Large intestine (tissue), 3 donors: ENCODE data around the gene PLGRKT. TPM values are rescaled to one million over a fixed set of nuclear protein-coding genes. Genes with fewer than 3 reads are reported as not detected.

Experiments
- DNase-seq, 2 donors: peaks; one replicate each; pipeline versions ENCODE4 v3.0.0 to v3.0.0-alpha.2; 2013
- H3K27ac ChIP-seq: one replicate; pipeline ENCODE4 v1.5.1; 2013; ENCODE audit warnings: low read length
- H3K27me3 ChIP-seq: 2 replicates; pipeline ENCODE4 v1.6.1; 2013; ENCODE audit warnings: low read length; ENCODE audit not compliant: control insufficient read depth, insufficient read depth
- H3K36me3 ChIP-seq: 2 replicates; pipeline ENCODE4 v1.6.1; 2013; ENCODE audit warnings: low read length; ENCODE audit not compliant: control insufficient read depth, insufficient read depth
- H3K4me1 ChIP-seq: one replicate; pipeline ENCODE4 v1.6.1; 2013; ENCODE audit warnings: low read length; ENCODE audit not compliant: control insufficient read depth, insufficient read depth
- H3K4me3 ChIP-seq: one replicate; pipeline ENCODE4 v1.5.1; 2013; ENCODE audit warnings: low read length
- H3K9me3 ChIP-seq: one replicate; pipeline ENCODE4 v1.6.1; 2013; ENCODE audit warnings: mild to moderate bottlenecking, low read depth, low read length, moderate library complexity; ENCODE audit not compliant: control insufficient read depth
- WGBS: methylation state at CpG from one replicate; pipeline ENCODE4 v1.1.5; 2013; ENCODE audit warnings: low lambda C conversion rate; ENCODE audit not compliant: insufficient coverage; 5-methylcytosine and 5-hydroxymethylcytosine counted together
- polyA plus RNA-seq: library from polyadenylated mRNA; unstranded; fragments of 120-200 nt; gene quantifications from one replicate; pipeline ENCODE4 v1.2.1, GENCODE V29; 2013

The PLGRKT gene
- polyA plus RNA-seq, 1 donor = 30.8 TPM

DNA sequence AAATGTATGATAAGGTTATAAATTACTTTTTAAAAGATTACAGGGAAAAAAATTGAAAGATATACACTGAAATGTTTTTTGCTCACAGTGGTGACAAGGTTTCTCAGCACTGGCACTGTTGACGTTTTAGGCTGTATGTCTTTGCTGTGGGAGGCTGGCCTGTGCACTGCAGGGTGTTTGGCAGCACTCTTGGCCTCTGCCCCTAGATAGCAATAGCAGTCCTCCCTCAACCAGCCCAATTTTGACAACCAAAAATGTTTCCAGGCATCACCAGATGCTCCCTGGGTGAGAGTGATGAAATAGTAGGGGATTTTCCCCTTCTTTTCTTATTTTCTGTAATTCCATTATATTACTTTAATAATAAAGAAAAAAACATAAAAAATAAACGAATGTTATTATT is 15.9 kb upstream of the PLGRKT start:
- Histone ChIP-seq H3K27me3 (no peaks in the 10 kb centered on the region), H3K9me3 (no peaks in the 10 kb centered on the region), H3K4me3 (no peak overlapping the region), H3K4me1 (peaks cover 2% of the 10 kb centered on the region), H3K36me3 (no peaks in the 10 kb centered on the region), H3K27ac (no peak overlapping the region)
- WGBS = 71% methylated on average over 1 of the region's 2 CpGs
- DNase-seq = no peak

DNA sequence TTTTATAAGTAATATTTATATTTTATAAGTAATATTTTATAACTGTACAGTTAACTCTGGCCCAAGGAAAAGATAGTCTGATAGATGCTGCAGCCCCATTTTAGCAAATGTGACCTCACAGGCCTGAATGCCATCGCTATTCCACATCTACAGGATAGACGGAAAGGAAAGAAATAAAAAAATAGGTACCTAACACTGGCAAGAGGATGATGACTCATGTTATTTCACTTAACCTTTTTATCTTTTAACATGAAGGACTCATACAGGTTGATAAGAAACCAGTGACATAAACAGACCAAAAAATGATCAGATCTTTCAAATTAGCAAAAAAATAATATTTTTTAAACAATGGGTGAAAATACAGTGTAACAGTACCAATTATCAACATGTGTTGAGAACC is 15.3 kb upstream of the PLGRKT start:
- Histone ChIP-seq H3K4me1 (peaks cover 2% of the 10 kb centered on the region), H3K9me3 (no peaks in the 10 kb centered on the region), H3K4me3 (no peak overlapping the region), H3K27ac (no peak overlapping the region), H3K27me3 (no peaks in the 10 kb centered on the region), H3K36me3 (no peaks in the 10 kb centered on the region)
- WGBS = no CpG with 5 or more reads among the region's 2 CpGs
- DNase-seq = no peak

DNA sequence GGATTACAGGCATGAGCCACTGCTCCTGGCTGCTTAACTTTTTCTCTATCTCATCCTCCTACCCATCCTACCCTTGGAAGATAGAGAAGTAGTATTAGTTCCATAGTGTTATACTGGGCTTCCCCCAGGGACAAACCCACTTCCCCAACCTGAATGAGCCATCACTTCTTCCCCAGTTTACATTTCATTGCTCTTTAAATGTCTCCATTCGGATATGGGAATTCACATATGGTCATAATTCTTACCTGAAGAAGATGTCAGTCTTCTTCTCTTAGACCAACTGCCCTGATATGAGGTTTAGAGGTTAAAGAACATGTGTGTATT is 14.5 kb upstream of the PLGRKT start:
- no peaks in the 10 kb centered on the region for H3K27me3 ChIP-seq
- H3K4me3 ChIP-seq = no peak overlapping the region
- peaks cover 2% of the 10 kb centered on the region for H3K4me1 ChIP-seq
- H3K36me3 ChIP-seq = no peaks in the 10 kb centered on the region
- no peak for DNase-seq
- no peaks in the 10 kb centered on the region for H3K9me3 ChIP-seq
- no CpG with 5 or more reads among the region's 1 CpG for WGBS
- no peak overlapping the region for H3K27ac ChIP-seq

DNA sequence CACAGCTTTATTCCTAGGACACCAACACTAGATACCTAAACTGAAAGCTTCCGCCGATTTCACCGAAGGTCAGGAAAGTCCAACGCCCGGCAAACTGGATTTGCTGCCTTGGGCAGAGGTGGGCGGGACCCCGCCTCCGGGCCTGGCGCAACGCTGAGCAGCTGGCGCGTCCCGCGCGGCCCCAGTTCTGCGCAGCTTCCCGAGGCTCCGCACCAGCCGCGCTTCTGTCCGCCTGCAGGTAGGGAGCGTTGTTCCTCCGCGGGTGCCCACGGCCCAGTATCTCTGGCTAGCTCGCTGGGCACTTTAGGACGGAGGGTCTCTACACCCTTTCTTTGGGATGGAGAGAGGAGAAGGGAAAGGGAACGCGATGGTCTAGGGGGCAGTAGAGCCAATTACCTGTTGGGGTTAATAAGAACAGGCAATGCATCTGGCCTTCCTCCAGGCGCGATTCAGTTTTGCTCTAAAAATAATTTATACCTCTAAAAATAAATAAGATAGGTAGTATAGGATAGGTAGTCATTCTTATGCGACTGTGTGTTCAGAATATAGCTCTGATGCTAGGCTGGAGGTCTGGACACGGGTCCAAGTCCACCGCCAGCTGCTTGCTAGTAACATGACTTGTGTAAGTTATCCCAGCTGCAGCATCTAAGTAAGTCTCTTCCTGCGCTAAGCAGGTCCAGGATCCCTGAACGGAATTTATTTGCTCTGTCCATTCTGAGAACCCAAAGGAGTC is 12.8 kb upstream of the PLGRKT start, which contains the start of gene CD274:
Gene CD274, plus strand, starts transcription at position 184 of the 733 bp plus-strand sequence. CDS start 5,572 bp downstream, outside the sequence.
- Histone ChIP-seq H3K27ac (peak within 1 kb of the TSS; percentile 88), H3K27me3 (no peaks in the 10 kb centered on the region), H3K36me3 (no peaks in the 10 kb centered on the region), H3K4me3 (peak within 1 kb of the TSS; percentile 62), H3K9me3 (no peaks in the 10 kb centered on the region), H3K4me1 (peaks cover 2% of the 10 kb centered on the region)
- WGBS = 13% methylated on average over 3 of the region's 36 CpGs
- DNase-seq = peak; percentile 94 to 98

DNA sequence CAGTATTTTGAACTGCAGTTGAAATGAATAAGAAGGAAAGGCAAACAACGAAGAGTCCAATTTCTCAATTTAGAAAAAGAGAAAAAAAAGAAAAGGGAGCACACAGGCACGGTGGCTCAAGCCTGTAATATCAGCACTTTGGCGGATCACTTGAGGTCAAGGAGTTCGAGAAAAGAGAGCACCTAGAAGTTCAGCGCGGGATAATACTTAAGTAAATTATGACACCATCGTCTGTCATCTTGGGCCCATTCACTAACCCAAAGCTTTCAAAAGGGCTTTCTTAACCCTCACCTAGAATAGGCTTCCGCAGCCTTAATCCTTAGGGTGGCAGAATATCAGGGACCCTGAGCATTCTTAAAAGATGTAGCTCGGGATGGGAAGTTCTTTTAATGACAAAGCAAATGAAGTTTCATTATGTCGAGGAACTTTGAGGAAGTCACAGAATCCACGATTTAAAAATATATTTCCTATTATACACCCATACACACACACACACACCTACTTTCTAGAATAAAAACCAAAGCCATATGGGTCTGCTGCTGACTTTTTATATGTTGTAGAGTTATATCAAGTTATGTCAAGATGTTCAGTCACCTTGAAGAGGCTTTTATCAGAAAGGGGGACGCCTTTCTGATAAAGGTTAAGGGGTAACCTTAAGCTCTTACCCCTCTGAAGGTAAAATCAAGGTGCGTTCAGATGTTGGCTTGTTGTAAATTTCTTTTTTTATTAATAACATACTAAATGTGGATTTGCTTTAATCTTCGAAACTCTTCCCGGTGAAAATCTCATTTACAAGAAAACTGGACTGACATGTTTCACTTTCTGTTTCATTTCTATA is 12.0 kb upstream of the PLGRKT start:
- H3K9me3 ChIP-seq = no peaks in the 10 kb centered on the region
- peak overlapping the region; percentile 88 for H3K27ac ChIP-seq
- 27% methylated on average over 4 of the region's 15 CpGs for WGBS
- H3K4me1 ChIP-seq = peaks cover 2% of the 10 kb centered on the region
- no peaks in the 10 kb centered on the region for H3K27me3 ChIP-seq
- DNase-seq = peak in 1 of 2 donors; percentile 11
- H3K4me3 ChIP-seq = peak overlapping the region; percentile 62
- no peaks in the 10 kb centered on the region for H3K36me3 ChIP-seq

DNA sequence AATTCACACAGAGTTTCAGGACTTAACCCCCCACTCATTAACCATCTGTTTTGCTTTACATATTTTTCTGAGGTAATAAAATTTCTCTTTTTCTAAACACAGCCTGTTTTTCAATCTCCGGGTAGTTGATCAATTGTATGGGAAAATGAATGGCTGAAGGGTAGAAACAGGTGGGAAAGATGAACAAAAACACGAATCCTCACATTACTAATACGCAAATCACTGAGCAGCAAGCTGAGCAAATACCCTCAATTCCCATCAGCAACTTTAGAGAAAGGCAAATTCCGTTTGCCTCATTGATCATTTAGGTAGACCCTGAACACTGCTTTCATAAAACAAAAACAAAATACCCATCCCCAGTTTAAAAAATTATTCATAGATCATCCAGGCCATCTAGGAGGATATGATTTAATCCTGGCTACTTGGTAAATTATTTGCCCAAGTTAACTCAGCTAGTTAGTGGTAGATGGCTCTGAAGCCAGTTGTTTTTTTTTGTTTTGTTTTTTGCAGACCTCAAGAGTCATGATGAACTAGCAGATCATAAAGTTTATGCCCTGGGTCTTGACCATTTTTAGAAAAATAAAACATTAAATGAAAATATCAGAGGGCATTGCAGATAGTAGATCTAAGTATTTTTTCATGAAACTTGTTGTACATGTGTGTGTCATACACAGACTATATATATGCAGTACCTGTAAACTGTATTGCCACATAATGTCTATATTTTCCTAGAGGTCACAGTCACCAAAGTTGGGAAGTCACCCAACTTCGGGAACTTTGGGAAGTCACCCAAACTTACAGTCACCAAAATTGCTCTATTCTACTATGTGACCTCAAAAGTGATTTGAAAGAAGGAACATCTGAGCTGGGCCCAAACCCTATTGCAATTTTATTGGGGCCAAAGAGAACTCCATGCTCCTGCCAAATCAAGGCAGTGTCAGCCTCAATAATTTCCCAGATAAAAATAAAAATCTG is 11.0 kb upstream of the PLGRKT start:
- no CpG with 5 or more reads among the region's 5 CpGs for WGBS

DNA sequence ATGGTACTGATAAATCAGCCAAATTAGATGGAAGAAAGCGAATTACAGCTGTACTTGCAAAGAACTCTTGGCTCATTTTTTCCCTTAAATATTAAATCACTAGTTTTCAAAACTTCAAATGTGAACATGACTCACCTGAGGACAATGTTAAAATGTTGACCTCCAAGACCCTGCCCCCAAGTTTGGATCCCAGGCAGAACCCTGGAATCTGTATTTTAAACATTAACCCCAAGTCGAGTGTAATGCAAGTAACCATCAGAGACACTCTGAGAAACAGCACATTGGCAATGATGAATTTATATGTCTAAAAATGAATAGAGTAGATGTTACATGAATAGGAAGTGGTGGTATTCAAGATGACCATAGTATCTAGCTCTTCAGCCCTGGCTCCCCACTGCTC is 10.3 kb upstream of the PLGRKT start:
- no peak overlapping the region for H3K4me3 ChIP-seq
- DNase-seq = no peak
- no peaks in the 10 kb centered on the region for H3K27me3 ChIP-seq
- WGBS = 100% methylated on average over 1 of the region's 2 CpGs
- H3K36me3 ChIP-seq = no peaks in the 10 kb centered on the region
- peaks cover 2% of the 10 kb centered on the region for H3K4me1 ChIP-seq
- H3K9me3 ChIP-seq = no peaks in the 10 kb centered on the region
- H3K27ac ChIP-seq = no peak overlapping the region

More for the DNA sequence above, 11.0 kb upstream of the PLGRKT start:
- Histone ChIP-seq H3K4me1 (peaks cover 2% of the 10 kb centered on the region), H3K27me3 (no peaks in the 10 kb centered on the region), H3K9me3 (no peaks in the 10 kb centered on the region), H3K4me3 (no peak overlapping the region), H3K27ac (no peak overlapping the region), H3K36me3 (no peaks in the 10 kb centered on the region)
- no peak for DNase-seq

DNA sequence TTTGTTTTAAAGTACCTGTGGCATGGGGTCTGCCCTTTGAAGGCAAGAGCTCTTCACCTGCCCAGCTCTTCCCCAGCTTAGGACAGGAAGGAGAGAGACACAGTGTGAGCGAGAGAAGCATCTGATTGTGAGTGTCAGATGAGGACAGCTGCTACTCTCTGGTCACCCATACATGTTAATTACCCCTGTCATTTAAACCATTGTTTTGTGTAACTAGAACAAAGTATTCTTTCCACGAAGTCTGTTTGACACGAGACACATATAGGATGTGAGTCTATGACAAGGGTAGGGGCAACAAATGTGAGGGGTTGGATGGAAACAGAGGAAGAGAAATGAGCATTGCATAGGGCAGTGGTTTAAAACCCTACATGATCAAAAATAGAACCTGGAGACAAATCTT is 9.6 kb upstream of the PLGRKT start:
- Histone ChIP-seq H3K27ac (no peak overlapping the region), H3K4me3 (no peak overlapping the region), H3K4me1 (peaks cover 2% of the 10 kb centered on the region), H3K9me3 (no peaks in the 10 kb centered on the region), H3K36me3 (no peaks in the 10 kb centered on the region), H3K27me3 (no peaks in the 10 kb centered on the region)
- DNase-seq = no peak
- 80% methylated on average over 1 of the region's 3 CpGs for WGBS

DNA sequence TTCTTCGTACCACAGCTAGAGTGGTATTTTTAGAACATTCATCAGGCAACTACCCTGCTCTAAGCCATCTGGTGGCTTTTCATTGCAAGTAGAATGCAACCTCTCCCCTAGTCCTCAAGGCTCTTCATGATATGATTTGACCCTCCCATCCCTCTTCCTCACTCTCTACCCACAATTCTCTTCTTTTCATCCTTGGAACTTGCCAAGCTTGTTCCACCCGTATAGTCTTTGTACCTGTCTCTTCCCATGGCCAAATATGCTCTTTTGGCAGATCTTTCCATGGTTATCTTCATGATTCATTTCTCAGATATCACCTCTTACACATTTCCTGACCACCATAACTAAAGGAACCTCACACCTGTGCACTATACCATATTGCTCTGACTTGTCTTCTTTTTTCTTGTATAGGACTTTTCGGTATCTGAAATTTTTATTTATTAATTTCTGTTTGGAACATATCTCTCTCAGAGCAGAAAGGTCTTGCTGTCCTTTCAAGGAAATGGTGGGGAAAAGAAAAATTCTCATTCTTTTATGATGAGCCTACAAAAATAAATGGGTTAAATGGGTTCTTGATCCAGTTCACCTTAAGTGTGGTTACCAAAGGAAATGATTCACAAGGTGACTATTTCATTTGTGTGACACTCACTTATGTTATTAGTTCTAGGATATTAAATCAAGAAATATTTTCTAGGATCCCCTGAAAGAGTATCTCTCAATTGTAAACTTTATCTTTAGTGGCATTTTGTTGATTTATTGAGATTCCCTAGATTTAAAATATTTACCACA is 8.9 kb upstream of the PLGRKT start:
- no peak overlapping the region for H3K4me3 ChIP-seq
- no peaks in the 10 kb centered on the region for H3K9me3 ChIP-seq
- H3K27ac ChIP-seq = no peak overlapping the region
- no peaks in the 10 kb centered on the region for H3K27me3 ChIP-seq
- H3K4me1 ChIP-seq = peaks cover 2% of the 10 kb centered on the region
- 73% methylated on average over 2 of the region's 3 CpGs for WGBS
- H3K36me3 ChIP-seq = no peaks in the 10 kb centered on the region
- no peak for DNase-seq
